ENCODE results near the gene CSTPP1. TPM values are rescaled to one million over a fixed set of nuclear protein-coding genes. Genes with fewer than 3 reads are reported as not detected.

CSTPP1 gene
- total RNA-seq, 2 donors from 2014 or later: 35.8 to 63.6 TPM

DNA sequence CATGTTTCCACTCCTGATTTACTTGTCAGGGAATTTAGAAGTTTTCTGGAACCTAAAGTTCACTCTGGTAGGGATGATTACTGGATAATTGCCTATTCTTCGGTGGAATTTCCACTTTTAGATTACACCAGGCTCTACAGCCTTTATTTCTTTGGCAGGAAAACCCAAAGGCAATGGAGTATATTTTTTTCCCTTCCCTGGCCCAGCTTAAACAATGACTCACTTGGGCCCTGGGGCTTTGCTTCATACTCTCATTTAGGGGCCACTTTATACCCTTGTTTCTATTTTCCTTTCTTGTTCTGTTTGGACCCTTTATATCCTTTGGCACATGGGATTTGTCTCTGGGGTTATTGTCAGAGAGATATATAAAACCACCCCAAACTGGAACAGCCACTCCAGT lies 114.7 kb downstream of the CSTPP1 start:
- TF ChIP-seq, protein P1, sequence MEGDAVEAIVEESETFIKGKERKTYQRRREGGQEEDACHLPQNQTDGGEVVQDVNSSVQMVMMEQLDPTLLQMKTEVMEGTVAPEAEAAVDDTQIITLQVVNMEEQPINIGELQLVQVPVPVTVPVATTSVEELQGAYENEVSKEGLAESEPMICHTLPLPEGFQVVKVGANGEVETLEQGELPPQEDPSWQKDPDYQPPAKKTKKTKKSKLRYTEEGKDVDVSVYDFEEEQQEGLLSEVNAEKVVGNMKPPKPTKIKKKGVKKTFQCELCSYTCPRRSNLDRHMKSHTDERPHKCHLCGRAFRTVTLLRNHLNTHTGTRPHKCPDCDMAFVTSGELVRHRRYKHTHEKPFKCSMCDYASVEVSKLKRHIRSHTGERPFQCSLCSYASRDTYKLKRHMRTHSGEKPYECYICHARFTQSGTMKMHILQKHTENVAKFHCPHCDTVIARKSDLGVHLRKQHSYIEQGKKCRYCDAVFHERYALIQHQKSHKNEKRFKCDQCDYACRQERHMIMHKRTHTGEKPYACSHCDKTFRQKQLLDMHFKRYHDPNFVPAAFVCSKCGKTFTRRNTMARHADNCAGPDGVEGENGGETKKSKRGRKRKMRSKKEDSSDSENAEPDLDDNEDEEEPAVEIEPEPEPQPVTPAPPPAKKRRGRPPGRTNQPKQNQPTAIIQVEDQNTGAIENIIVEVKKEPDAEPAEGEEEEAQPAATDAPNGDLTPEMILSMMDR (IDR thresholded peaks at IDR 0.05): no peak
- H3K9me3 ChIP-seq: no peaks in the 10 kb centered on the region
- H3K27ac ChIP-seq: no peak overlapping the region
- no peaks in the 10 kb centered on the region for H3K4me1 ChIP-seq
- H3K27me3 ChIP-seq: no peaks in the 10 kb centered on the region
- no peaks in the 10 kb centered on the region for H3K36me3 ChIP-seq
- no peak overlapping the region for H3K9ac ChIP-seq (ENCODE audit: low read depth in 2 of 2, low read length in 2 of 2)
- intact Hi-C loops (cut with DNase I): no loop called here
- DNase-seq: no peak
- H3K4me3 ChIP-seq: no peak overlapping the region

GRCh38 chr11:47052165-47052564 lies 115.6 kb downstream of the CSTPP1 start:
- Histone ChIP-seq H3K4me1 (no peaks in the 10 kb centered on the region), H3K9ac (ENCODE audit: low read depth in 2 of 2, low read length in 2 of 2) (no peak overlapping the region), H3K36me3 (no peaks in the 10 kb centered on the region), H3K9me3 (no peaks in the 10 kb centered on the region), H3K27me3 (no peaks in the 10 kb centered on the region), H3K4me3 (no peak overlapping the region), H3K27ac (no peak overlapping the region)
- intact Hi-C loops (cut with DNase I): no loop called here
- TF ChIP-seq, protein P1 (IDR thresholded peaks at IDR 0.05): no peak
- DNase-seq: no peak

DNA sequence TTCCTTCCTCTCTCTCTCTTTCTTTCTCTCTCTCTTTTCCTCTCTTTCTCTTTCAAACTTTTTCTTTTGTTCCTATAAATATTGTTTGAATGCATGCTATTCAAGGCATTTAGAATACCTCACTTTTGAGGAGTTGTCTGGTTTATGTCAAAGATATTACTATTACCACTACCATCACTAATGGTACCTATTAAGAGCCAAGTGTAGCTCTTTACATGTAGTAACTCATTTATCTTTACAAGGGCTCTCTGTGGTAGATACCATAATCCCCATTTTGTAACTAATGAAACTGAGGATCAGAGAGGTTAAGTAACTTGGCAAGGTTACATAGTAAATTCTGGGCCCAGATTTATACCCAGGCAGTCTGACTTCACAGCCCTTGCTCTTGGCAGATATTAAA lies 116.0 kb downstream of the CSTPP1 start:
- no peak overlapping the region for H3K27ac ChIP-seq
- intact Hi-C loops (cut with DNase I): no loop called here
- no peak for DNase-seq
- H3K36me3 ChIP-seq: no peaks in the 10 kb centered on the region
- H3K9ac ChIP-seq (ENCODE audit: low read depth in 2 of 2, low read length in 2 of 2): no peak overlapping the region
- H3K27me3 ChIP-seq: no peaks in the 10 kb centered on the region
- H3K4me3 ChIP-seq: no peak overlapping the region
- H3K4me1 ChIP-seq: no peaks in the 10 kb centered on the region
- no peaks in the 10 kb centered on the region for H3K9me3 ChIP-seq
- TF ChIP-seq, protein P1 (IDR thresholded peaks at IDR 0.05): no peak

GRCh38 chr11:47055534-47055933 lies 119.0 kb downstream of the CSTPP1 start:
- Histone ChIP-seq H3K36me3 (no peaks in the 10 kb centered on the region), H3K4me3 (no peak overlapping the region), H3K9ac (ENCODE audit: low read depth in 2 of 2, low read length in 2 of 2) (no peak overlapping the region), H3K27ac (no peak overlapping the region), H3K9me3 (no peaks in the 10 kb centered on the region), H3K27me3 (no peaks in the 10 kb centered on the region), H3K4me1 (no peaks in the 10 kb centered on the region)
- intact Hi-C loops (cut with DNase I): no loop called here
- TF ChIP-seq, protein P1 (IDR thresholded peaks at IDR 0.05): no peak
- no peak for DNase-seq

DNA sequence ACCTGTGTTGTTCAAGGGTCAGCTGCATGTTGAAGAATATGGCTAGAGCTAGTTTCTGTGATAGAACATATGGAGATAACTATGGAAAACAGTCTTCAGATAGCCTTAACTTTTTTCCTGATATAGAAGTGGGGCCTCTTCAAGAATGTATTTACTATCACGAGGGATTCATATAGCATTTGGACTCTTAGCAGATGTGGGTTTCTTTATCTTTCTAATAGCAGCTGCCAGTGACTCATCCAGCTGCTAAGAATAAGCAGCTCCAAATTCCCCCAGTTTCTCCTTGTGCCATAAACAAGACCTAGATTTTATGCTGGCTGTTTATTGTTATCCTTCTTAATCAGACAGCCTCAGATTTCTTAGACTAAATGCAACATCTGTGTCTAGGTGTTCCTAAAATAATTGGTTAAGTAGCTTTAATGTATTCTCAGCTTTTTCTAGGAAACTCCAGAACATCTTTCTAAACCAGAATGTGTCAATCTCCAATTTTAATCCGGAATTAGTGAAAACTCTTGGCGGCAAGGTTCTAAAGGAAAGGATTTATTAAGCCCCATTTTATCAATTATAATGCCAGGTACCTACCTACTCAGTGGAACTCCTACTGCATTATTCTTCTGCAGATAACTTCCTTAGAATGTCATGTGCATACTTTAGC lies 119.8 kb downstream of the CSTPP1 start:
- no peak for DNase-seq
- intact Hi-C loops (cut with DNase I): no loop called here
- Histone ChIP-seq H3K9me3 (no peaks in the 10 kb centered on the region), H3K27me3 (no peaks in the 10 kb centered on the region), H3K36me3 (no peaks in the 10 kb centered on the region), H3K27ac (no peak overlapping the region), H3K9ac (ENCODE audit: low read depth in 2 of 2, low read length in 2 of 2) (no peak overlapping the region), H3K4me3 (no peak overlapping the region), H3K4me1 (no peaks in the 10 kb centered on the region)
- TF ChIP-seq, protein P1 (IDR thresholded peaks at IDR 0.05): no peak
